Astrocyte of the hippocampus (primary cell): ENCODE data around the gene TCF7L1.
"Not testable (repeated sequence)": the region's sequence is repeated elsewhere in the genome, so short reads cannot be mapped to it uniquely, and the experiment has no call there.

Source experiments
- DNase-seq: peaks from one replicate; pipeline ENCODE4 v3.0.0; 2011; ENCODE audit warnings: low read depth, low spot score

TCF7L1 gene

GRCh38 chr2:85323351-85323987 lies 190.3 kb downstream of the TCF7L1 start:
- DNase-seq: no peak

- not testable (repeated sequence) for DNase-seq
These were observed 190.8 kb downstream of the TCF7L1 start for GRCh38 chr2:85323988-85324367.

- no peak for DNase-seq
These were observed 191.7 kb downstream of the TCF7L1 start for GRCh38 chr2:85324639-85325465.

GRCh38 chr2:85325466-85325811 lies 192.2 kb downstream of the TCF7L1 start:
- DNase-seq: no peak

GRCh38 chr2:85326406-85327159 lies 193.4 kb downstream of the TCF7L1 start:
- peak; percentile 28 for DNase-seq

GRCh38 chr2:85327160-85327821 lies 194.1 kb downstream of the TCF7L1 start:
- peak; percentile 62 for DNase-seq

GRCh38 chr2:85327822-85328617 lies 194.8 kb downstream of the TCF7L1 start, which contains the start of gene TGOLN2:
TSS of gene TGOLN2 (minus strand) at chr2:85327989. CDS start at chr2:85327962, 27 bp downstream.
- peak; percentile 96 for DNase-seq

- no peak for DNase-seq
These were observed 196.0 kb downstream of the TCF7L1 start for GRCh38 chr2:85329181-85329651.

- not testable (repeated sequence) for DNase-seq
These were observed 196.5 kb downstream of the TCF7L1 start for GRCh38 chr2:85329701-85330100.

GRCh38 chr2:85330839-85331636 lies 197.8 kb downstream of the TCF7L1 start:
- DNase-seq: no peak

GRCh38 chr2:85333877-85334276 lies 200.7 kb downstream of the TCF7L1 start:
- not testable (repeated sequence) for DNase-seq

GRCh38 chr2:85334928-85335327 lies 201.7 kb downstream of the TCF7L1 start:
- DNase-seq: no peak

GRCh38 chr2:85340034-85340892 lies 207.1 kb downstream of the TCF7L1 start:
- peak; percentile 27 for DNase-seq

- DNase-seq: no peak
These were observed 208.3 kb downstream of the TCF7L1 start for GRCh38 chr2:85341269-85342029.

- DNase-seq: no peak
These were observed 209.0 kb downstream of the TCF7L1 start for GRCh38 chr2:85342156-85342555.

- DNase-seq: not testable (repeated sequence)
These were observed 210.2 kb downstream of the TCF7L1 start for GRCh38 chr2:85343207-85343895.

- DNase-seq: no peak
These were observed 211.3 kb downstream of the TCF7L1 start for GRCh38 chr2:85344356-85344954.
